Right lung (tissue), 5 donors: ENCODE results near the gene MYH14. TPM values are rescaled to one million over a fixed set of nuclear protein-coding genes. Genes with fewer than 3 reads are reported as not detected.

Experiments used
- polyA plus RNA-seq, 5 donors: library from polyadenylated mRNA; unstranded; fragments of 120-200 nt; gene quantifications; one replicate each; pipeline versions ENCODE4 v1.2.1 to v1.2.3, GENCODE V29; 2013; ENCODE audit warnings: inconsistent platforms in 1 of 5, low replicate concordance in 1 of 5; ENCODE audit not compliant: insufficient read length in 5 of 5, insufficient read depth in 1 of 5

MYH14 gene
- polyA plus RNA-seq, 5 donors: 30.6 to 77.6 (median 45.7) TPM

Other genes with a start within 250 kb of the MYH14 start
- gene SIGLEC11, start 242.4 kb upstream of the MYH14 start, polyA plus RNA-seq: under 1 TPM; 0.23 to 0.97 (median 0.52) TPM
- 10 to 100 TPM; 36.4 to 45.5 (median 42.5) TPM for gene VRK3, start 178.2 kb upstream of the MYH14 start, polyA plus RNA-seq
- gene ZNF473, start 177.6 kb upstream of the MYH14 start, polyA plus RNA-seq: 10 to 100 TPM; 13.2 to 15.7 (median 14.3) TPM
- 1 to 10 TPM in 3 of 5 donors, under 1 TPM in 2; 0.87 to 1.5 (median 1.2) TPM for gene IZUMO2, start 40.3 kb upstream of the MYH14 start, polyA plus RNA-seq
- 10 to 100 TPM; 17.8 to 30.3 (median 25.2) TPM for gene KCNC3, start 125.8 kb downstream of the MYH14 start, polyA plus RNA-seq
- 10 to 100 TPM; 21.8 to 46.6 (median 36.0) TPM for gene NAPSA, start 162.0 kb downstream of the MYH14 start, polyA plus RNA-seq
- gene NR1H2, start 172.8 kb downstream of the MYH14 start, polyA plus RNA-seq: 10 to 100 TPM; 24.1 to 45.1 (median 30.3) TPM
- 10 to 100 TPM; 23.6 to 37.1 (median 29.6) TPM for gene POLD1, start 180.7 kb downstream of the MYH14 start, polyA plus RNA-seq
- gene SPIB, start 215.3 kb downstream of the MYH14 start, polyA plus RNA-seq: under 1 TPM; 0.19 to 0.56 (median 0.43) TPM
- gene MYBPC2, start 229.3 kb downstream of the MYH14 start, polyA plus RNA-seq: 1 to 10 TPM in 1 of 5 donors, under 1 TPM in 4; 0.08 to 2.9 (median 0.36) TPM